Measurements from ENCODE around the gene TOMT.

- TF ChIP-seq CTCF (IDR thresholded peaks at IDR 0.05) (no peak), EZH2 (IDR thresholded peaks at IDR 0.05; ENCODE audit: borderline replicate concordance, insufficient read depth, low read depth, low read length, poor library complexity, severe bottlenecking) (no peak)
Measured at GRCh38 chr11:72140661-72141060, 34.9 kb downstream of the TOMT start.
